Measurements from ENCODE around the gene GUCY1A1.

The GUCY1A1 gene

DNA sequence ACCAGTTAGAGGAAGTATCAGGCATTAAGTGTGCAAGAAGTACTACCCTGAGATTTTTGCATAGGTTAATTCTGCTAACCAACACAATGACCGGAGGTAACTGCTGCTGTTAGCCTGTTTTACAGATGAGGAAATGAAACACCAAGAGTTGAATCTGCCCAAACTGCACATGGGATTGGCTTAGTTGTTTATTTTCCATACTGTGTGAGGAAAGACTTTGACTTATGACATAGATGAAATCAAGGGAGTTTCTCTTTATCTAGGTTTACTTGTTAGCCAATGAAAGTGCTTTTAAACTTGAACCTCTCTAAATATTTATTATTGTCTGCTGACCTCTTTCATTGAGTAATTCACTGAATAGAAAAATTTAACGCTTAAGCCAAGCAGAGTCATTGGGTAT, 102.4 kb downstream of the GUCY1A1 start:
- H3K27ac ChIP-seq: peak overlapping the region; percentile 29
- H3K27me3 ChIP-seq (ENCODE audit: control insufficient read depth, insufficient read depth, low read length): no peaks in the 10 kb centered on the region
- no peak for TF ChIP-seq CTCF (IDR thresholded peaks at IDR 0.05)
- H3K4me2 ChIP-seq (ENCODE audit: low read length): no peak overlapping the region
- no peaks in the 10 kb centered on the region for H3K79me2 ChIP-seq
- no peak overlapping the region for H2AFZ ChIP-seq
- no peaks in the 10 kb centered on the region for H3K36me3 ChIP-seq (ENCODE audit: control insufficient read depth, insufficient read depth, low read length)
- no peak overlapping the region for H3K4me3 ChIP-seq (ENCODE audit: low read depth, low read length)
- no peaks in the 10 kb centered on the region for H3K9me3 ChIP-seq (ENCODE audit: control insufficient read depth, low read length)
- H3K4me1 ChIP-seq: peaks cover 4% of the 10 kb centered on the region
- H3K9ac ChIP-seq: no peak overlapping the region

DNA sequence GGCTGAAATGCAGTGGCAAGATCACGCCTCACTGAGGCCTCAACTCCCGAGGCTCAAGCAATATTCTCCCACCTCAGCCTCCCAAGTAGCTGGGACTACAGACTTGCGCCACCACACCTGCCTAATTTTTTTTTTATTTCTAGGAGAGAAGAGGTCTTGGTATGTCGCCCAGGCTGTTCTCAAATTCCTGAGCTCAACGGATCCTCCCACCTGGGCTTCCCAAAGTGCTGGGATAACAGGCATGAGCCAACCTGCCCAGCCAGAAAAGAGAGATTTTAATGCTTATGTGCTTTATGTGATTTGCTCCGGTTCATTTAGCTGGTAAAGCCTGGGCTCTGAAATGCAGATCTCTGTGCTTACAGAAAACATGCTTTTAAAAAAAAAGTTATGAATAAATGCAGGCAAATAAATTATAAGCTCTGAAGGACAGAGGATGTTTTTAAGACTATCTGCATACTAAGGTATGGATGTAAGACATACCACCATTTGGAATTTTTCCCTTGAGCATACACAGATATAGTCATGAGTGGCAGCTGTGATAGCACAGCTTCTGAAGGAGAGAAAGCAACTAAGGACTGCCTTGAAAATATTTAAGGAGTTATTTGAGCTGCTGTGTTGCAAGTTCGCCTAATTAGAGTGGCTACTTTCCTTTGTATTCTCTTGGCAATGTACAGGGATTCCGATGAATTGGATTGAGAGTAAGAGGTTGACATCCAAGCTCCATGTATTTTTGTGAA, 106.0 kb downstream of the GUCY1A1 start:
- Histone ChIP-seq H2AFZ (no peak overlapping the region), H3K36me3 (ENCODE audit: control insufficient read depth, insufficient read depth, low read length) (no peaks in the 10 kb centered on the region), H3K27me3 (ENCODE audit: control insufficient read depth, insufficient read depth, low read length) (no peaks in the 10 kb centered on the region), H3K4me2 (ENCODE audit: low read length) (no peak overlapping the region), H3K9ac (no peak overlapping the region), H3K27ac (peak overlapping the region; percentile 29), H3K79me2 (no peaks in the 10 kb centered on the region), H3K4me1 (peaks cover 5% of the 10 kb centered on the region), H3K4me3 (ENCODE audit: low read depth, low read length) (no peak overlapping the region), H3K9me3 (ENCODE audit: control insufficient read depth, low read length) (no peaks in the 10 kb centered on the region)
- TF ChIP-seq CTCF (IDR thresholded peaks at IDR 0.05): no peak

- Histone ChIP-seq H3K79me2 (no peaks in the 10 kb centered on the region), H3K9ac (no peak overlapping the region), H2AFZ (no peak overlapping the region), H3K4me3 (ENCODE audit: low read depth, low read length) (no peak overlapping the region), H3K36me3 (ENCODE audit: control insufficient read depth, insufficient read depth, low read length) (no peaks in the 10 kb centered on the region), H3K4me1 (peaks cover 5% of the 10 kb centered on the region), H3K4me2 (ENCODE audit: low read length) (no peak overlapping the region), H3K9me3 (ENCODE audit: control insufficient read depth, low read length) (no peaks in the 10 kb centered on the region), H3K27me3 (ENCODE audit: control insufficient read depth, insufficient read depth, low read length) (no peaks in the 10 kb centered on the region), H3K27ac (peak overlapping the region; percentile 54)
- TF ChIP-seq CTCF (IDR thresholded peaks at IDR 0.05): no peak
Observed at GRCh38 chr4:155773196-155773800, 106.7 kb downstream of the GUCY1A1 start.

DNA sequence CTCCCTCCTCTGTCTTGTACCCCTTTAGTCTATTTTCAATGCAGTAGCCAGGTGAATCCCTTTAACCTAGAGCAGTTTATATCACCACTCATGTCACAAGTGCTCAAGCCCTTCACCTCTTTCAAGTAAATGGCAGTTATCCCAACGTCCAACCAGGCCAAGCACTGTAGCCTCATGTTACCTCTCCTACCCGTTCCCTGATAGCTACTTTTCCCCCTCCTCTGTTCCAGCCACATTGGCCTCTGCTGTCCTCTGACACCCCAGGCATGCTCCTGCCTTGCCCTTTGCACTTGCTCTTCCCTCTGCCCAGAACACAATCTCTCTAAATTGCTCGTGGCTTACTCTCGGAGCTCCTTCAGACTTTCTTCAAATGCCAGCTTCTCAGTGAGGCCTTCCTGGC, 107.4 kb downstream of the GUCY1A1 start:
- H3K4me1 ChIP-seq: peaks cover 7% of the 10 kb centered on the region
- no peak for TF ChIP-seq CTCF (IDR thresholded peaks at IDR 0.05)
- no peak overlapping the region for H3K9ac ChIP-seq
- no peak overlapping the region for H2AFZ ChIP-seq
- H3K36me3 ChIP-seq (ENCODE audit: control insufficient read depth, insufficient read depth, low read length): no peaks in the 10 kb centered on the region
- no peaks in the 10 kb centered on the region for H3K9me3 ChIP-seq (ENCODE audit: control insufficient read depth, low read length)
- H3K79me2 ChIP-seq: no peaks in the 10 kb centered on the region
- H3K27ac ChIP-seq: peak overlapping the region; percentile 54
- H3K27me3 ChIP-seq (ENCODE audit: control insufficient read depth, insufficient read depth, low read length): no peaks in the 10 kb centered on the region
- H3K4me2 ChIP-seq (ENCODE audit: low read length): no peak overlapping the region
- H3K4me3 ChIP-seq (ENCODE audit: low read depth, low read length): no peak overlapping the region
